ENCODE measurements around the gene RNF151. TPM values are rescaled to one million over a fixed set of nuclear protein-coding genes. Genes with fewer than 3 reads are reported as not detected.

Gene RNF151
- total and polyA plus RNA-seq, 10 of the 15 experiments (the other 5 are each of a cell fraction or from before 2014, with no cell fraction given): 0.17 to 0.56 TPM; not detected in 8

DNA sequence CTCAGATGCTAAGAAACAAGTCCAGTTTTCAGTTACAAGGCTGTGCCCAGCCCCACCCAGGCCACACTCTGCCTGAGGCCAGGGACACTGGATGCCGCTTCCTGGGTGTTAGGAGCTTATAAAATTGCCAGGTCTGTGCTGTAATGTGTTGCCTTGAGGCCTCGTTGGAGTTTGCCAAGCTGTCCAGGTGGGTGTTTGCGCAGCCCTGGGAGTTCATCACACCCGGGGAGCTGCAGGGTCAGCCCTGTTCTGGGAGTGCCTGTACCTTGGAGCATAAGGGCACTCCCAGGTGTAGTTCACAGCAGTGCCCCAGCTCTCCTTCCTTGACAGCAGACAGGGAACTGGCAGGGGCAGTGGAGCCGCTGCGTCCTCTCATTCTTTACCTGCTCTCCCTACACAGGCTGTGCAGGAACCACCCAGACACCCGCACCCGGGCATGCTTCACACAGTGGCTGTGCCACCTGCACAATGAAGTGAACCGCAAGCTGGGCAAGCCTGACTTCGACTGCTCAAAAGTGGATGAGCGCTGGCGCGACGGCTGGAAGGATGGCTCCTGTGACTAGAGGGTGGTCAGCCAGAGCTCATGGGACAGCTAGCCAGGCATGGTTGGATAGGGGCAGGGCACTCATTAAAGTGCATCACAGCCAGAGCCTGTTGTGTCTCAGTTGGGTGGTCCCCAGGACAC is 19.0 kb downstream of the RNF151 start (continued):
- TF ChIP-seq, protein P1, sequence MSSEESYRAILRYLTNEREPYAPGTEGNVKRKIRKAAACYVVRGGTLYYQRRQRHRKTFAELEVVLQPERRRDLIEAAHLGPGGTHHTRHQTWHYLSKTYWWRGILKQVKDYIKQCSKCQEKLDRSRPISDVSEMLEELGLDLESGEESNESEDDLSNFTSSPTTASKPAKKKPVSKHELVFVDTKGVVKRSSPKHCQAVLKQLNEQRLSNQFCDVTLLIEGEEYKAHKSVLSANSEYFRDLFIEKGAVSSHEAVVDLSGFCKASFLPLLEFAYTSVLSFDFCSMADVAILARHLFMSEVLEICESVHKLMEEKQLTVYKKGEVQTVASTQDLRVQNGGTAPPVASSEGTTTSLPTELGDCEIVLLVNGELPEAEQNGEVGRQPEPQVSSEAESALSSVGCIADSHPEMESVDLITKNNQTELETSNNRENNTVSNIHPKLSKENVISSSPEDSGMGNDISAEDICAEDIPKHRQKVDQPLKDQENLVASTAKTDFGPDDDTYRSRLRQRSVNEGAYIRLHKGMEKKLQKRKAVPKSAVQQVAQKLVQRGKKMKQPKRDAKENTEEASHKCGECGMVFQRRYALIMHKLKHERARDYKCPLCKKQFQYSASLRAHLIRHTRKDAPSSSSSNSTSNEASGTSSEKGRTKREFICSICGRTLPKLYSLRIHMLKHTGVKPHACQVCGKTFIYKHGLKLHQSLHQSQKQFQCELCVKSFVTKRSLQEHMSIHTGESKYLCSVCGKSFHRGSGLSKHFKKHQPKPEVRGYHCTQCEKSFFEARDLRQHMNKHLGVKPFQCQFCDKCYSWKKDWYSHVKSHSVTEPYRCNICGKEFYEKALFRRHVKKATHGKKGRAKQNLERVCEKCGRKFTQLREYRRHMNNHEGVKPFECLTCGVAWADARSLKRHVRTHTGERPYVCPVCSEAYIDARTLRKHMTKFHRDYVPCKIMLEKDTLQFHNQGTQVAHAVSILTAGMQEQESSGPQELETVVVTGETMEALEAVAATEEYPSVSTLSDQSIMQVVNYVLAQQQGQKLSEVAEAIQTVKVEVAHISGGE (CRISPR knock-in tag; IDR thresholded peaks at IDR 0.05): no peak
- no peak for TF ChIP-seq RAD21 (IDR thresholded peaks at IDR 0.05; ENCODE audit: insufficient read depth, low read depth, low read length)

DNA sequence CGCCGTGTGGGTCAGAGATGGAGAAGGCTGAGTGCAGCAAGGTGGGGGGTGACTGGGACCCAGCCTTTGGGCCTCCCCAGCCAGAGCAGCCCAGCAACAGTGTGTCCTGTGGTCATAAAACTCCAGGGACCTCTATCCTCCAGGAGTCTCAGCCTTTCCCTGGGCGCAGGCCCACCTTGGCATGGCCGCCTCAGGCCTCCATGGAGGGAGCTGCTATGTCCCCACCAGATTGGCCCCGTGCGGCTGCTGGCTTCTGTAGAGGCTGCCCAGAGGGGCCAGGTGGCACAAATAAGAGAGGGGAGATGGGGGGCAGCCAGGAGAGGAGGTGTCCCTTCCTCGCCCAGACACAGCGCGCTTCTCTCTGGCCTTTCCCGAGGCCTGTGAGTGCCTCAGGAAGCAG is 20.5 kb downstream of the RNF151 start:
- no peak overlapping the region for H3K27ac ChIP-seq (ENCODE audit: control insufficient read depth, insufficient read depth)
- H3K4me2 ChIP-seq (ENCODE audit: control insufficient read depth, insufficient read depth): no peak overlapping the region
- ChIA-PET CTCF (interaction anchor here (1.6 kb wide), 1 partner anchor 17 kb away, joined by 4 read pairs; no protein-coding TSS in a partner anchor), SMC1A (ENCODE audit: uncharacterized antibody, unreplicated experiment) (no interaction called here), POLR2A (interaction anchor here (1.9 to 2.6 kb wide), 2 partner anchors 22 to 46 kb away, joined by 6 to 9 read pairs; partner anchors contain the start of gene RPS2), RAD21 (ENCODE audit: unreplicated experiment) (no interaction called here)
- BruUV-seq (replicated peaks): no TSS peak
- H3K36me3 ChIP-seq (ENCODE audit: control insufficient read depth in 2 of 2, insufficient read depth in 2 of 2, low read length in 1 of 2): peaks cover 5 to 6% of the 10 kb centered on the region in 2 experiments; a peak in 3 of 4 replicates
- H3K4me3 ChIP-seq: no peak overlapping the region
- no peak for ATAC-seq
- no peak for FAIRE-seq
- no peaks in the 10 kb centered on the region for H3K9me3 ChIP-seq (replicated peaks; ENCODE audit: control insufficient read depth, insufficient read depth, low read length)
- H3K27me3 ChIP-seq (replicated peaks in 1 of 2; ENCODE audit: control insufficient read depth in 2 of 2, insufficient read depth in 2 of 2, low read length in 1 of 2): 0 out of 4 replicates have a peak, but pooled peaks cover 0 to 3% of the 10 kb centered on the region in 2 experiments
- intact Hi-C loops (cut with micrococcal nuclease; ENCODE audit: unreplicated experiment): no loop called here
- H4K20me1 ChIP-seq (ENCODE audit: control insufficient read depth, insufficient read depth): no peaks in the 10 kb centered on the region
- DNase-seq (ENCODE audit: low read depth, low spot score): no peak
- in situ Hi-C loops (cut with MboI): no loop called here
- H3K9ac ChIP-seq (ENCODE audit: control insufficient read depth, insufficient read depth, low read length): no peak overlapping the region
- H2AFZ ChIP-seq (ENCODE audit: control insufficient read depth, low read depth, low read length): no peak overlapping the region
- H3K79me2 ChIP-seq (ENCODE audit: control insufficient read depth, insufficient read depth, low read length): no peaks in the 10 kb centered on the region; the same call in none of the 2 replicates
- 96% methylated on average over 10 of the region's 10 CpGs for WGBS (ENCODE audit: insufficient coverage, insufficient replicate concordance, low lambda C conversion rate, missing lambda C conversion rate)
- H3K4me1 ChIP-seq (ENCODE audit: control insufficient read depth, insufficient read depth, low read length): peaks cover 31% of the 10 kb centered on the region
- TF ChIP-seq NFIC (IDR thresholded peaks at IDR 0.05; ENCODE audit: low read depth, low read length): no peak
- no peak for TF ChIP-seq ETV6 (conservative IDR thresholded peaks at IDR 0.05 in 1 of 2, IDR thresholded peaks at IDR 0.05 in 1 of 2; ENCODE audit: borderline replicate concordance in 1 of 2, low read depth in 1 of 2)
- TF ChIP-seq PAX5 (IDR thresholded peaks at IDR 0.05; ENCODE audit: borderline replicate concordance, low read depth, low read length): no peak
- TF ChIP-seq, protein P2, sequence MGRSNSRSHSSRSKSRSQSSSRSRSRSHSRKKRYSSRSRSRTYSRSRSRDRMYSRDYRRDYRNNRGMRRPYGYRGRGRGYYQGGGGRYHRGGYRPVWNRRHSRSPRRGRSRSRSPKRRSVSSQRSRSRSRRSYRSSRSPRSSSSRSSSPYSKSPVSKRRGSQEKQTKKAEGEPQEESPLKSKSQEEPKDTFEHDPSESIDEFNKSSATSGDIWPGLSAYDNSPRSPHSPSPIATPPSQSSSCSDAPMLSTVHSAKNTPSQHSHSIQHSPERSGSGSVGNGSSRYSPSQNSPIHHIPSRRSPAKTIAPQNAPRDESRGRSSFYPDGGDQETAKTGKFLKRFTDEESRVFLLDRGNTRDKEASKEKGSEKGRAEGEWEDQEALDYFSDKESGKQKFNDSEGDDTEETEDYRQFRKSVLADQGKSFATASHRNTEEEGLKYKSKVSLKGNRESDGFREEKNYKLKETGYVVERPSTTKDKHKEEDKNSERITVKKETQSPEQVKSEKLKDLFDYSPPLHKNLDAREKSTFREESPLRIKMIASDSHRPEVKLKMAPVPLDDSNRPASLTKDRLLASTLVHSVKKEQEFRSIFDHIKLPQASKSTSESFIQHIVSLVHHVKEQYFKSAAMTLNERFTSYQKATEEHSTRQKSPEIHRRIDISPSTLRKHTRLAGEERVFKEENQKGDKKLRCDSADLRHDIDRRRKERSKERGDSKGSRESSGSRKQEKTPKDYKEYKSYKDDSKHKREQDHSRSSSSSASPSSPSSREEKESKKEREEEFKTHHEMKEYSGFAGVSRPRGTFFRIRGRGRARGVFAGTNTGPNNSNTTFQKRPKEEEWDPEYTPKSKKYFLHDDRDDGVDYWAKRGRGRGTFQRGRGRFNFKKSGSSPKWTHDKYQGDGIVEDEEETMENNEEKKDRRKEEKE (IDR thresholded peaks at IDR 0.05): no peak
- TF ChIP-seq SPI1 (IDR thresholded peaks at IDR 0.05; ENCODE audit: borderline replicate concordance, insufficient read depth, low read depth, low read length): no peak
- no peak for TF ChIP-seq KLF5 (IDR thresholded peaks at IDR 0.05; ENCODE audit: partially characterized antibody)
- TF ChIP-seq, protein P3, sequence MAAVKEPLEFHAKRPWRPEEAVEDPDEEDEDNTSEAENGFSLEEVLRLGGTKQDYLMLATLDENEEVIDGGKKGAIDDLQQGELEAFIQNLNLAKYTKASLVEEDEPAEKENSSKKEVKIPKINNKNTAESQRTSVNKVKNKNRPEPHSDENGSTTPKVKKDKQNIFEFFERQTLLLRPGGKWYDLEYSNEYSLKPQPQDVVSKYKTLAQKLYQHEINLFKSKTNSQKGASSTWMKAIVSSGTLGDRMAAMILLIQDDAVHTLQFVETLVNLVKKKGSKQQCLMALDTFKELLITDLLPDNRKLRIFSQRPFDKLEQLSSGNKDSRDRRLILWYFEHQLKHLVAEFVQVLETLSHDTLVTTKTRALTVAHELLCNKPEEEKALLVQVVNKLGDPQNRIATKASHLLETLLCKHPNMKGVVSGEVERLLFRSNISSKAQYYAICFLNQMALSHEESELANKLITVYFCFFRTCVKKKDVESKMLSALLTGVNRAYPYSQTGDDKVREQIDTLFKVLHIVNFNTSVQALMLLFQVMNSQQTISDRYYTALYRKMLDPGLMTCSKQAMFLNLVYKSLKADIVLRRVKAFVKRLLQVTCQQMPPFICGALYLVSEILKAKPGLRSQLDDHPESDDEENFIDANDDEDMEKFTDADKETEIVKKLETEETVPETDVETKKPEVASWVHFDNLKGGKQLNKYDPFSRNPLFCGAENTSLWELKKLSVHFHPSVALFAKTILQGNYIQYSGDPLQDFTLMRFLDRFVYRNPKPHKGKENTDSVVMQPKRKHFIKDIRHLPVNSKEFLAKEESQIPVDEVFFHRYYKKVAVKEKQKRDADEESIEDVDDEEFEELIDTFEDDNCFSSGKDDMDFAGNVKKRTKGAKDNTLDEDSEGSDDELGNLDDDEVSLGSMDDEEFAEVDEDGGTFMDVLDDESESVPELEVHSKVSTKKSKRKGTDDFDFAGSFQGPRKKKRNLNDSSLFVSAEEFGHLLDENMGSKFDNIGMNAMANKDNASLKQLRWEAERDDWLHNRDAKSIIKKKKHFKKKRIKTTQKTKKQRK (IDR thresholded peaks at IDR 0.05; ENCODE audit: low read depth, low read length): no peak
- TF ChIP-seq MEF2B (IDR thresholded peaks at IDR 0.05; ENCODE audit: partially characterized antibody, poor library complexity, severe bottlenecking): no peak
- no peak for TF ChIP-seq ESRRA (IDR thresholded peaks at IDR 0.05; ENCODE audit: low read length)

Measured in GM12878 (cell line).